Body of pancreas (tissue), 4 donors: ENCODE data around the gene FNTB. TPM values are rescaled to one million over a fixed set of nuclear protein-coding genes. Genes with fewer than 3 reads are reported as not detected.
A peak's percentile ranks its signal among the peaks of the same experiment; 100 is the strongest.
"Not testable (repeated sequence)": the region's sequence is repeated elsewhere in the genome, so short reads cannot be mapped to it uniquely, and the experiment has no call there.

ENCODE experiments used
- ATAC-seq: fragments of 150-250 bp; one replicate; pipeline ENCODE4 v1.9.1; 2016
- DNase-seq, 4 donors: peaks; one replicate each; pipeline ENCODE4 v3.0.0-alpha.2; 2019
- H3K27ac ChIP-seq, 4 donors: fragments of 200-600 bp; sonication (generic); 1 replicate in 3 of 4; 2 replicates in 1 of 4; pipeline versions ENCODE4 v1.5.1 to v1.6.1; 2016 to 2019; ENCODE audit warnings: mild to moderate bottlenecking in 1 of 4, mixed read lengths in 1 of 4, moderate library complexity in 1 of 4
- H3K27me3 ChIP-seq, 2 donors: fragments of 200-600 bp; sonication (generic); one replicate each; pipeline ENCODE4 v1.6.0; 2016; ENCODE audit warnings: mild to moderate bottlenecking in 1 of 2
- H3K36me3 ChIP-seq, 2 donors: fragments of 200-600 bp; sonication (generic); replicated peaks in 1 of 2; 2 replicates each; pipeline ENCODE4 v1.5.1; 2016; ENCODE audit warnings: low read depth in 2 of 2; ENCODE audit not compliant: insufficient read depth in 1 of 2
- H3K4me1 ChIP-seq: fragments of 200-600 bp; sonication (generic); one replicate; pipeline ENCODE4 v1.6.0; 2016
- H3K4me3 ChIP-seq, 2 donors: fragments of 200-600 bp; sonication (generic); 1 replicate in 1 of 2; 2 replicates in 1 of 2; pipeline ENCODE4 v1.5.1; 2016 to 2019
- H3K9me3 ChIP-seq, 3 donors: fragments of 200-600 bp; sonication (generic); 1 replicate in 2 of 3; 2 replicates in 1 of 3; pipeline ENCODE4 v1.5.1; 2016
- POLR2A ChIP-seq, 3 donors: fragments of 450-650 bp; IDR thresholded peaks; one replicate each; pipeline ENCODE4 v1.6.1; 2016; ENCODE audit warnings: antibody characterized with exemption in 3 of 3, mild to moderate bottlenecking in 2 of 3
- whole genome bisulfite sequencing, 2 donors: methylation state at CpG; one replicate each; pipeline ENCODE4 v1.1.5; 2017; 5-methylcytosine and 5-hydroxymethylcytosine counted together
- intact Hi-C: fragments of 100-400 bp; cut with DNase I; formaldehyde crosslinking; loops from one replicate; pipeline ENCODE4 v1.15.1; 2023
- total RNA-seq, 2 donors: library from RNA; depleted of rRNA; stranded (reverse); fragments of >200 nt; gene quantifications; one replicate each; pipeline ENCODE4 v1.1.0, GENCODE V29; 2016
- TF ChIP-seq, protein P1 (sequence below), 7 experiments: fragments of 450-650 bp in 4 of 7; fragments of 200-600 bp in 3 of 7; sonication (generic) in 3 of 7; IDR thresholded peaks; one replicate each; pipeline ENCODE4 v1.5.1; 2016 to 2019; ENCODE audit warnings: antibody characterized with exemption in 7 of 7

Gene FNTB
- total RNA-seq, 2 donors from 2014 or later = 6.7 to 8.6 TPM

DNA sequence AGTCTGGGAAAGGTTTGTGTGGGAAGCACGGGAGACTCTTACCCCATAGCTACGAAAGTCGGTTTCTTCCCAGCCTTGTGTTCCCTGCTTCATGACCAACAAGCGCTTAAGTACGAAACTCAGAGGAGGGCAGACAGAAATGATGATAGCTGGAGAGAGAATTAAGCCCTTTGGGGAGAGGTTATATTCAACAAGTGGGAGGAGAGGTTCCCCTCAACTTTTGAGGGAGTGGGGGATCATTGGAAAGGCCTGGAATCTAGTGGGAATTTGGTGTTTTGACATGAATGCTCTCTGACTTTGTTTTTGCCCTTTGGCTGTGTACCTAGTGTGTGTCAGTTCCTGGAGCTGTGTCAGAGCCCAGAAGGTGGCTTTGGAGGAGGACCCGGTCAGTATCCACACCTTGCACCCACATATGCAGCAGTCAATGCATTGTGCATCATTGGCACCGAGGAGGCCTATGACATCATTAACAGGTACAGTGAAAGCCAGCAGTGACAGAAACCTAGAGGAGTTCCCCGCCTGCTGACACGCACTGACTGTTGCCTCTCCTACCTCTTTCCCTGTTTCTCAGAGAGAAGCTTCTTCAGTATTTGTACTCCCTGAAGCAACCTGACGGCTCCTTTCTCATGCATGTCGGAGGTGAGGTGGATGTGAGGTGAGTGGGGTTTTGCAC lies 40.6 kb downstream of the FNTB start:
- no peak for TF ChIP-seq POLR2A (IDR thresholded peaks at IDR 0.05)
- TF ChIP-seq, protein P1, sequence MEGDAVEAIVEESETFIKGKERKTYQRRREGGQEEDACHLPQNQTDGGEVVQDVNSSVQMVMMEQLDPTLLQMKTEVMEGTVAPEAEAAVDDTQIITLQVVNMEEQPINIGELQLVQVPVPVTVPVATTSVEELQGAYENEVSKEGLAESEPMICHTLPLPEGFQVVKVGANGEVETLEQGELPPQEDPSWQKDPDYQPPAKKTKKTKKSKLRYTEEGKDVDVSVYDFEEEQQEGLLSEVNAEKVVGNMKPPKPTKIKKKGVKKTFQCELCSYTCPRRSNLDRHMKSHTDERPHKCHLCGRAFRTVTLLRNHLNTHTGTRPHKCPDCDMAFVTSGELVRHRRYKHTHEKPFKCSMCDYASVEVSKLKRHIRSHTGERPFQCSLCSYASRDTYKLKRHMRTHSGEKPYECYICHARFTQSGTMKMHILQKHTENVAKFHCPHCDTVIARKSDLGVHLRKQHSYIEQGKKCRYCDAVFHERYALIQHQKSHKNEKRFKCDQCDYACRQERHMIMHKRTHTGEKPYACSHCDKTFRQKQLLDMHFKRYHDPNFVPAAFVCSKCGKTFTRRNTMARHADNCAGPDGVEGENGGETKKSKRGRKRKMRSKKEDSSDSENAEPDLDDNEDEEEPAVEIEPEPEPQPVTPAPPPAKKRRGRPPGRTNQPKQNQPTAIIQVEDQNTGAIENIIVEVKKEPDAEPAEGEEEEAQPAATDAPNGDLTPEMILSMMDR (IDR thresholded peaks at IDR 0.05) = no peak
- ATAC-seq = no peak
- peaks cover 0 to 2% (median 0%) of the 10 kb centered on the region in 3 donors for H3K9me3 ChIP-seq
- no peak overlapping the region for H3K4me3 ChIP-seq
- no peaks in the 10 kb centered on the region for H3K4me1 ChIP-seq
- WGBS, 2 donors = 95 to 97% methylated on average over 11 of the region's 11 CpGs
- intact Hi-C loops = no loop called here
- peaks cover 0 to 3% of the 10 kb centered on the region in 2 donors for H3K36me3 ChIP-seq
- DNase-seq = no peak
- H3K27me3 ChIP-seq = no peaks in the 10 kb centered on the region
- no peak overlapping the region for H3K27ac ChIP-seq

DNA sequence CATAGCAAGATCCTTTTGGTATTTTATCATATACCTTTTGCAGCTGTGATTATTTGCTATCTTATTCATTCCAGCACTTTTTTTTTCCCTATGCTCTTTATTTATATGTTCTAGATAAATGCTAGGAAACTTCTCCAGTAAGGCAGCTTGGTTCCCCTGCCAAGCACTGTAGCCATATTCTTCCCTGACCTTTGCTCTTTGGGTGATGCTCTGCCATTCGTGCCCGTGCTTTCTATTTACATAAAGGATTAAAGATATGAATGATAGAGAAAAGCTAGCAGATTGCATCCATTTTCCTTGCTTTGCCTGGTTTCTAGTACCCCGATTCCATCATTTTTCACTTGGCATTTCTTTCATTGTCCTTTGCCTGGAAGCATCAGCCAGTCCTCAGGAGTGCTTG lies 42.2 kb downstream of the FNTB start:
- TF ChIP-seq POLR2A (IDR thresholded peaks at IDR 0.05) = no peak
- TF ChIP-seq, protein P1 (IDR thresholded peaks at IDR 0.05) = no peak
- H3K9me3 ChIP-seq = peaks cover 0 to 2% (median 0%) of the 10 kb centered on the region in 3 donors
- no peak overlapping the region for H3K4me3 ChIP-seq
- WGBS, 2 donors = 48 to 50% methylated on average over 3 of the region's 3 CpGs
- H3K27me3 ChIP-seq = no peaks in the 10 kb centered on the region
- H3K4me1 ChIP-seq = no peaks in the 10 kb centered on the region
- no peak overlapping the region for H3K27ac ChIP-seq
- ATAC-seq (no peak), DNase-seq (no peak)
- peaks cover 0 to 6% of the 10 kb centered on the region in 2 donors for H3K36me3 ChIP-seq
- intact Hi-C loops = no loop called here

DNA sequence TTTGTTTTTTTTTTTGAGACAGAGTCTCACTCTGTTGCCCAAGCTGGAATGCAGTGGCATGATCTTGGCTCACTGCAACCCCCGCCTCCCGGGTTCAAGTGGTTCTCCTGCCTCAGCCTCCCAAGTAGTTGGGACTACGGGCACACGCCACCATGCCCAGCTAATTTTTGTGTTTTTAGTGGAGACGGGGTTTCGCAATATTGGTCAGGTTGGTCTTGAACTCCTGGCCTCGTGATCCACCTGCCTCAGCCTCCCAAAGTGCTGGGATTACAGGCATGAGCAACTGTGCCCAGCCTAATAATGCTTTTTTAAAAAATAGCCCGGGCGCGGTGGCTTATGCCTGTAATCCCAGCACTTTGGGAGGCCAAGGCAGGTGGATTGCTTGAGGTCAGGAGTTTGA lies 44.6 kb downstream of the FNTB start:
- H3K36me3 ChIP-seq, DNase-seq, intact Hi-C loops, H3K4me1 ChIP-seq, H3K27me3 ChIP-seq, H3K27ac ChIP-seq, ATAC-seq, H3K9me3 ChIP-seq, H3K4me3 ChIP-seq: not testable (repeated sequence)
- WGBS, 2 donors = 94 to 96% methylated on average over 10 of the region's 10 CpGs

DNA sequence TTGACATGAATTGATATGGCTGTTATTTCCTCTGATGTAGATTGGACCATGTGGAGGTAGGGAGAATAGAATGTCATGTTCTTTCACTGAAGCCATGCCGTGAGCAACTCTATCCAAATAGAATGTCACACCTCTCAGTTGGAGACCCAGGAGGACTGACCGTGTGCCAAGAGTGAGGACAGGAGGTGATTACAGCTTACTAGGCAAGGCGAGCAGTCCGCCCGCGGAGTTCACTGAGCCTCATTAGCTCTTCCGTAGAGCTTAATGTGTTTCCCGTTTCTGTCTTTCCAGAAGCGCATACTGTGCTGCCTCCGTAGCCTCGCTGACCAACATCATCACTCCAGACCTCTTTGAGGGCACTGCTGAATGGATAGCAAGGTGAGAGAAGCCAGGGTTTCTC lies 45.6 kb downstream of the FNTB start:
- no peak for TF ChIP-seq POLR2A (IDR thresholded peaks at IDR 0.05)
- TF ChIP-seq, protein P1 (IDR thresholded peaks at IDR 0.05) = no peak

DNA sequence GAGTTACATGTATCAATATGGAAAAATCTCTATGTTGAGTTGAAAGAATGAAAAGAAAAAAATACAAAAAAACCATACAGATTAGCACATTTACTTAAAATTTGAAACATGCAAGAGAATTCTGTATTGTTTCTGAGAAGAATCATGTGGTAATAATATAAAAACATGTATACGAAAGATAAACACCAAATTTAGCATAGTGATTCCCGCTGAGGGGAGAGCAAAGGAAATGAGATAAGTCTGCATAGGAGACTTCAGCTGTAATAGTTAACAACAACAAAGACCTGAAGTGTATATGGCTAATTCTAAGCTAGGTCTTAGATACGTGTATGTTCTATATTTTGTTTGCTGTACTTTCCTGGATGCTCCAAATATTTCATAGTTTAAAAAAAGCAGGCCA lies 46.5 kb downstream of the FNTB start:
- 97 to 98% methylated on average over 3 of the region's 3 CpGs for WGBS, 2 donors
- TF ChIP-seq, protein P1 (IDR thresholded peaks at IDR 0.05) = no peak
- TF ChIP-seq POLR2A (IDR thresholded peaks at IDR 0.05) = no peak

More for the DNA sequence above, 45.6 kb downstream of the FNTB start:
- ATAC-seq (peak; percentile 56), DNase-seq (peak in 3 of 4 donors; percentile 31 to 42 (median 39))
- no peak overlapping the region for H3K4me3 ChIP-seq
- 68 to 84% methylated on average over 11 of the region's 11 CpGs for WGBS, 2 donors
- peaks cover 0 to 2% (median 0%) of the 10 kb centered on the region in 3 donors for H3K9me3 ChIP-seq
- peaks cover 0 to 6% of the 10 kb centered on the region in 2 donors for H3K36me3 ChIP-seq
- no peaks in the 10 kb centered on the region for H3K4me1 ChIP-seq
- H3K27me3 ChIP-seq = no peaks in the 10 kb centered on the region
- intact Hi-C loops = no loop called here
- peak overlapping the region in 2 of 4 donors; percentile 14 to 24 for H3K27ac ChIP-seq

More for the DNA sequence above, 46.5 kb downstream of the FNTB start:
- H3K4me3 ChIP-seq = no peak overlapping the region
- intact Hi-C loops = no loop called here
- H3K27ac ChIP-seq = no peak overlapping the region
- peaks cover 0 to 3% of the 10 kb centered on the region in 2 donors for H3K36me3 ChIP-seq
- no peak for DNase-seq
- no peaks in the 10 kb centered on the region for H3K4me1 ChIP-seq
- peaks cover 0 to 2% (median 0%) of the 10 kb centered on the region in 3 donors for H3K9me3 ChIP-seq
- H3K27me3 ChIP-seq = no peaks in the 10 kb centered on the region
- no peak for ATAC-seq
